CD14-positive monocyte (primary cell): ENCODE data around the gene GRK5. TPM values are rescaled to one million over a fixed set of nuclear protein-coding genes. Genes with fewer than 3 reads are reported as not detected.
A peak's percentile ranks its signal among the peaks of the same experiment; 100 is the strongest.

ENCODE experiments used
- DNase-seq, 3 donors: peaks; one replicate each; pipeline ENCODE4 v3.0.0-alpha.2; 2011 to 2022
- H2AFZ ChIP-seq: 2 replicates; pipeline ENCODE4 v1.6.0; 2012; ENCODE audit warnings: mild to moderate bottlenecking, low read depth, low read length, inconsistent platforms; ENCODE audit not compliant: insufficient read depth, poor library complexity, severe bottlenecking
- H3K27ac ChIP-seq, 2 donors: 1 replicate in 1 of 2; 2 replicates in 1 of 2; pipeline ENCODE4 v1.5.1; 2012 to 2013; ENCODE audit warnings: low read length in 2 of 2, control low read depth in 1 of 2, inconsistent platforms in 1 of 2, low read depth in 1 of 2, mild to moderate bottlenecking in 1 of 2
- H3K27me3 ChIP-seq, 2 donors: one replicate each; pipeline versions ENCODE4 v1.6.0 to v1.6.1; 2011 to 2013; ENCODE audit warnings: low read length in 2 of 2; ENCODE audit not compliant: control insufficient read depth in 2 of 2, insufficient read depth in 2 of 2
- H3K36me3 ChIP-seq, 2 donors: replicated peaks in 1 of 2; 1 replicate in 1 of 2; 2 replicates in 1 of 2; pipeline versions ENCODE4 v1.5.1 to v1.6.1; 2012 to 2013; ENCODE audit warnings: low read length in 2 of 2, control low read depth in 1 of 2, inconsistent platforms in 1 of 2, mild to moderate bottlenecking in 1 of 2; ENCODE audit not compliant: insufficient read depth in 2 of 2, control insufficient read depth in 1 of 2
- H3K4me1 ChIP-seq, 2 donors: 1 replicate in 1 of 2; 2 replicates in 1 of 2; pipeline versions ENCODE4 v1.5.1 to v1.6.1; 2012 to 2013; ENCODE audit warnings: low read length in 2 of 2, control low read depth in 1 of 2, inconsistent platforms in 1 of 2, mild to moderate bottlenecking in 1 of 2, moderate library complexity in 1 of 2; ENCODE audit not compliant: insufficient read depth in 2 of 2, control insufficient read depth in 1 of 2
- H3K4me2 ChIP-seq: replicated peaks from 2 replicates; pipeline ENCODE3; 2012; ENCODE audit warnings: low read length, moderate library complexity, mild to moderate bottlenecking; ENCODE audit not compliant: poor library complexity, severe bottlenecking; ENCODE audit errors: extremely low read depth
- H3K4me3 ChIP-seq, 3 experiments: fragments of 200-600 bp in 1 of 3; sonication (generic) in 1 of 3; replicated peaks in 1 of 3; 1 replicate in 2 of 3; 2 replicates in 1 of 3; pipeline ENCODE4 v1.5.1; 2011 to 2013; ENCODE audit warnings: low read length in 3 of 3, mild to moderate bottlenecking in 3 of 3, control low read depth in 2 of 3, low read depth in 2 of 3, inconsistent platforms in 1 of 3, moderate library complexity in 1 of 3
- H3K79me2 ChIP-seq: 2 replicates; pipeline ENCODE4 v1.6.0; 2012; ENCODE audit warnings: mild to moderate bottlenecking, control low read depth, inconsistent platforms, low read length, moderate library complexity; ENCODE audit not compliant: insufficient read depth
- H3K9ac ChIP-seq: 2 replicates; pipeline ENCODE4 v1.6.0; 2017; ENCODE audit warnings: low read length, mild to moderate bottlenecking; ENCODE audit not compliant: insufficient read depth, poor library complexity, severe bottlenecking
- H3K9me3 ChIP-seq, 2 donors: replicated peaks in 1 of 2; 1 replicate in 1 of 2; 2 replicates in 1 of 2; pipeline versions ENCODE4 v1.5.1 to v1.6.1; 2012 to 2013; ENCODE audit warnings: low read length in 2 of 2, control low read depth in 1 of 2; ENCODE audit not compliant: control insufficient read depth in 1 of 2, insufficient read depth in 1 of 2
- H4K20me1 ChIP-seq: 2 replicates; pipeline ENCODE4 v1.6.0; 2012; ENCODE audit warnings: mild to moderate bottlenecking, low read length, control low read depth, moderate library complexity; ENCODE audit not compliant: insufficient read depth
- H3K27ac Mint-ChIP-seq, 7 donors: one replicate each; pipeline ENCODE4 v1.8.0; 2020; ENCODE audit warnings: mild to moderate bottlenecking in 7 of 7, mixed read lengths in 7 of 7, moderate library complexity in 6 of 7, inconsistent platforms in 2 of 7
- H3K27me3 Mint-ChIP-seq, 3 donors: one replicate each; pipeline ENCODE4 v1.8.0; 2021 to 2022; ENCODE audit warnings: low read depth in 3 of 3, mild to moderate bottlenecking in 3 of 3, mixed read lengths in 3 of 3, moderate library complexity in 3 of 3, inconsistent platforms in 1 of 3
- H3K36me3 Mint-ChIP-seq, 2 donors: one replicate each; pipeline ENCODE4 v1.8.0; 2020; ENCODE audit warnings: mixed read lengths in 2 of 2, inconsistent platforms in 1 of 2, mild to moderate bottlenecking in 1 of 2
- H3K4me1 Mint-ChIP-seq: one replicate; pipeline ENCODE4 v1.8.0; 2020; ENCODE audit warnings: mild to moderate bottlenecking, mixed read lengths
- H3K4me3 Mint-ChIP-seq, 2 donors: one replicate each; pipeline ENCODE4 v1.8.0; 2020; ENCODE audit warnings: mild to moderate bottlenecking in 2 of 2, mixed read lengths in 2 of 2, moderate library complexity in 1 of 2
- H3K9me3 Mint-ChIP-seq, 7 donors: one replicate each; pipeline ENCODE4 v1.8.0; 2020 to 2022; ENCODE audit warnings: mixed read lengths in 7 of 7, mild to moderate bottlenecking in 6 of 7, moderate library complexity in 6 of 7, inconsistent platforms in 2 of 7
- CTCF ChIP-seq: fragments of 200-600 bp; IDR thresholded peaks from one replicate; pipeline ENCODE4 v1.8.0; 2022; ENCODE audit warnings: antibody characterized with exemption, mild to moderate bottlenecking
- WGBS: methylation state at CpG from one replicate; pipeline ENCODE4 v1.1.5; 2013; ENCODE audit warnings: missing lambda C conversion rate; ENCODE audit not compliant: insufficient coverage; 5-methylcytosine and 5-hydroxymethylcytosine counted together
- intact Hi-C, 2 donors: fragments of 100-400 bp; cut with micrococcal nuclease; formaldehyde crosslinking; loops; one replicate each; pipeline versions ENCODE4 v1.15.0 to v1.15.1; 2023
- polyA plus RNA-seq, 3 donors: library from polyadenylated mRNA; depleted of rRNA in 1 of 3; unstranded in 2 of 3; stranded (reverse) in 1 of 3; fragments of 300-500 nt in 2 of 3; fragments of >200 nt in 1 of 3; fragmentation: Illumina TruSeq in 2 of 3; gene quantifications; 1 replicate in 2 of 3; 2 replicates in 1 of 3; pipeline ENCODE4 v1.2.3, GENCODE V29; 2012 to 2021

GRK5 gene
- polyA plus RNA-seq, 3 donors, result 1.2 to 6.5 (median 2.8) TPM

GRCh38 chr10:119414081-119414611, 206.8 kb downstream of the GRK5 start:
- WGBS, result no CpG with 5 or more reads among the region's 10 CpGs
- H3K27me3 Mint-ChIP-seq, result peaks cover 0 to 5% (median 5%) of the 10 kb centered on the region in 3 donors
- no peak overlapping the region for H2AFZ ChIP-seq
- no peaks in the 10 kb centered on the region for H4K20me1 ChIP-seq
- no peaks in the 10 kb centered on the region for H3K79me2 ChIP-seq
- H3K27ac ChIP-seq, result no peak overlapping the region
- H3K4me1 Mint-ChIP-seq, result peaks cover 8% of the 10 kb centered on the region
- H3K27ac Mint-ChIP-seq, result no peak overlapping the region
- H3K36me3 ChIP-seq, result no peaks in the 10 kb centered on the region
- no peaks in the 10 kb centered on the region for H3K9me3 ChIP-seq
- H3K4me3 ChIP-seq, result no peak overlapping the region
- H3K27me3 ChIP-seq, result no peaks in the 10 kb centered on the region
- no peak for TF ChIP-seq CTCF
- no peak overlapping the region for H3K9ac ChIP-seq
- H3K4me3 Mint-ChIP-seq, result no peak overlapping the region
- H3K4me2 ChIP-seq, result no peak overlapping the region
- no peaks in the 10 kb centered on the region for H3K9me3 Mint-ChIP-seq
- peaks cover 9 to 20% of the 10 kb centered on the region in 2 donors for H3K36me3 Mint-ChIP-seq
- intact Hi-C loops, result loop anchor here in 1 of 2 donors (10.0 kb wide), 1 partner anchor 59 kb away; no protein-coding TSS in a partner anchor
- peaks cover 0 to 4% of the 10 kb centered on the region in 2 donors for H3K4me1 ChIP-seq
- DNase-seq, result no peak

GRCh38 chr10:119415121-119415520, 207.8 kb downstream of the GRK5 start:
- no peak overlapping the region for H3K27ac ChIP-seq
- no peak overlapping the region for H3K4me3 Mint-ChIP-seq
- intact Hi-C loops, result loop anchor here (5.0 to 10.0 kb wide), 2 partner anchors 60 to 273 kb away; no protein-coding TSS in a partner anchor
- H3K9me3 ChIP-seq, result no peaks in the 10 kb centered on the region
- peaks cover 0 to 5% (median 5%) of the 10 kb centered on the region in 3 donors for H3K27me3 Mint-ChIP-seq
- H2AFZ ChIP-seq, result no peak overlapping the region
- TF ChIP-seq CTCF, result no peak
- peak overlapping the region in 3 of 7 donors; percentile 13 to 73 (median 15) for H3K27ac Mint-ChIP-seq
- H3K36me3 ChIP-seq, result no peaks in the 10 kb centered on the region
- H3K4me2 ChIP-seq, result no peak overlapping the region
- peaks cover 0 to 4% of the 10 kb centered on the region in 2 donors for H3K4me1 ChIP-seq
- H4K20me1 ChIP-seq, result no peaks in the 10 kb centered on the region
- H3K27me3 ChIP-seq, result no peaks in the 10 kb centered on the region
- no peak for DNase-seq
- no peaks in the 10 kb centered on the region for H3K9me3 Mint-ChIP-seq
- no peaks in the 10 kb centered on the region for H3K79me2 ChIP-seq
- whole genome bisulfite sequencing, result 65% methylated on average over 6 of the region's 6 CpGs
- H3K36me3 Mint-ChIP-seq, result peaks cover 6 to 16% of the 10 kb centered on the region in 2 donors
- no peak overlapping the region for H3K9ac ChIP-seq
- peaks cover 8% of the 10 kb centered on the region for H3K4me1 Mint-ChIP-seq
- H3K4me3 ChIP-seq, result no peak overlapping the region
